ENCODE data around the gene SPATA17.
A peak's percentile ranks its signal among the peaks of the same experiment; 100 is the strongest.
"Not testable (repeated sequence)": the region's sequence is repeated elsewhere in the genome, so short reads cannot be mapped to it uniquely, and the experiment has no call there.

The SPATA17 gene, protein sequence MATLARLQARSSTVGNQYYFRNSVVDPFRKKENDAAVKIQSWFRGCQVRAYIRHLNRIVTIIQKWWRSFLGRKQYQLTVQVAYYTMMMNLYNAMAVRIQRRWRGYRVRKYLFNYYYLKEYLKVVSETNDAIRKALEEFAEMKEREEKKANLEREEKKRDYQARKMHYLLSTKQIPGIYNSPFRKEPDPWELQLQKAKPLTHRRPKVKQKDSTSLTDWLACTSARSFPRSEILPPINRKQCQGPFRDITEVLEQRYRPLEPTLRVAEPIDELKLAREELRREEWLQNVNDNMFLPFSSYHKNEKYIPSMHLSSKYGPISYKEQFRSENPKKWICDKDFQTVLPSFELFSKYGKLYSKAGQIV
- 0 to 0.21 (median 0.09) reads per million in 18 experiments for total RNA-seq

DNA sequence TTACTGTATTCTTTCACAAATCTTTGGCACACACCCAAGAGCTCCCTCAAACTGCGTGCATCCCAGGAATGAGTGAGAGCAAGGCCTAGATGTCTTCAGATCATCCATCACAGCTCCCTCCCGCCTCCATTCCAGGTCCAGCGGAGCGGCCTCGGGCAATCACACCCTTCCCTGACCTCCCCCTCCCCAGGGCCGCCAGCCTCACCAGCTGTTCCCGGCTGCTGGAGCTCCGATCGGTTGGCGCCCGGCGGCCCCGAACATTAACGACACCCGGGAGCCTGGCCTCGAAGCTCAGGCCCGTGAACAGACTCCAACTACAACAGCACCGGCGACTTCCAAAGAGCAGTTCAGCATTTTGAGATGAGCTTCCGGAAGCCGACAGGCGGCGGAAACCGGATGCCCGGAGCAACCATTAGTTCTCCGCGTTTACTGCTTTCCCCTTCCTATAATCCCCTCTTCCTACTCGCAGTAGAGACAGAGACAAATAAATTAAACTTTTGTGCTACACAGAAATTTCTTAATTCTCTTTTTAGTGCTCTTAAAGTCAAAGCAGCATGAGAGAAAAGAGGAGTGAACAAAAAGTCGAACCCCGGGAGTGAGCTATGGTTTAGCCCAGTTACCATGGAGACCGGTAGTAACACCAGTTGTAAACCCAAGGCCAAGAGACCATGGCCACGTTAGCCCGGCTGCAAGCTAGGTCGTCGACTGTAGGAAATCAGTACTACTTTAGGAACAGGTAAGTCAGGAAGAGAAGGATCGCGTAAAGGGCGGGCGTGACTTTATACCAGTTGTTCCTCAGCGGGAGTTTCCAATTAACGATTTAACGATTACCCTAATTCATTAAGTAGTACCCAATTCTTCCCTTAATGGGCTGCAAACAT, at the start of gene SPATA17, which contains the start of gene GPATCH2:
TSS of gene SPATA17 (plus strand) at position 634 of the 881 bp plus-strand sequence. CDS start at position 669, 35 bp downstream.
TSS of gene GPATCH2 (minus strand) at position 380 of the 881 bp plus-strand sequence. CDS start at position 261, 119 bp downstream.
- peak; percentile 83 to 89 for DNase-seq

DNA sequence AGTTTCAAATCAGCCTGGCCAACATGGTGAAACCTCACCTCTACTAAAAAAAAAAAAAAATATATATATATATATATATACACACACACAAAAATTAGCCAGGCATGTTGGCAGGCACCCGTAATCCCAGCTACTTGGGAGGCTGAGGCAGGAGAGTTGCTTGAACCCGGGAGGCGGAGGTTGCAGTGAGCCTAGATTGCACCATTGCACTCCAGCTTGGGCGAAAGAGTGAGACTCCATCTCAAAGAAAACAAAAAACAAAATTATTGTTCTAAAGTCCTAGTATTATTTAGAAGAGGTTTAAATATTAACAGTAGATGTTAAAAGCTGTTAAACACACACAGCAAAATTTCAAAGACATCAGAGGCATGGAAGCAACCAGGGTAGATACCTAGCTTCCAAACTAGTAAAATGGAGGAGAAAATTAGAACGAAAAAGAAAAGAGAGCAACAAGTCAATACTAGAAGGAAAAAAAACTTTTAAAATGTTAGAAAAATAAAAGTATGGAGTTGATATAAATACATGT, 46.8 kb upstream of the SPATA17 start:
- DNase-seq, result not testable (repeated sequence)

DNA sequence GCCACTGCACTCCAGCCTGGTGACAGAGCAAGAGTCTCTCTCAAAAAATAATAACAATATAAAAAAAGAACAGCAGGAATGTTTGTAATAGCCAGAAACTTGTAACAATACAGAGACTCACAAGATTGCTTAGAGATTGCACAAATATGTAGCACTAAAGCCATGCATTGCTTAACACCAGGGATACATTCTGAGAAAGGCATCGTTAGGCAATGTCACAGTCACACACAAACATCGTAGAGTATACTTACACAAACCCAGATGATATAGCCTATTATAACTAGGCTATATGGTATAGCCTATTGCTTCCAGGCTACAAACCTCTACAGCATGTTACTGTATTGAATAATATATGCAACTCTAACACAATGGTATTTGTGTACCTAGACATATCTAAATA, 45.6 kb upstream of the SPATA17 start:
- DNase-seq, result peak; percentile 43 to 68

DNA sequence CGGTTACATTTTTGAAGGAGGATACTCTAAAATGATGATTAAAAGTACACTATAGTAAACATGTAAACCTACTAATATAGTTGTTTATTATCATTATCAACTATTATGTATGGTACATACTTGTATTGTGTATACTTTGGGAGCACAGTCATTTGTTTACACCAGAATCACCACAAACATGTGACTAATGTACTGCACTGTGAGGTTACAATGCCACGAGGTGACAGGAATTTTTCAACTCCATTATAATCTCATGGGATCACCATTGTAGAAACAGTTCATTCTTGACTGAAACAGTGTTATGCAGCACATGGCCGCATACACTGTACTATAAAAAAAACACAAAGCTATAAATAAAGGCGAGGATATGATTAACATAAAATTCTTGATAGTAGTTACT, 44.6 kb upstream of the SPATA17 start:
- DNase-seq, result no peak

DNA sequence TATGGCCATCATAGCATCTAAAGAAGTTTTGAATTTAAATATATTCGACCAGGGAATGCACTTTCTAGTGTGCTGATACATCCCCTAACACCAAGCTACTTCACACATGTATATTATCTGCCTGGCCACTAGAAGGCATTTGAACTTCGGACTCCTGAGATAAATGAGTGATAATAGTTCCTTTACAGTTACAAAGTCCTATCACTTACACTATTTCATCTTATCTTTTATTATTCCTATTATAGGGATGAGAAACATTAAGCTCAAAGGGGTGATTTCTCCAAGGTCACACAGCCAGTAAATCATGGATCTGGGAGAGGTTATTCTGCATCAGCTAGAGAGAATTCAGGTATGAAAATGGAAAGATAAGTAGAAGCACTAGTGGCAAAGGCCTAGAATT, 40.5 kb upstream of the SPATA17 start:
- DNase-seq, result no peak

DNA sequence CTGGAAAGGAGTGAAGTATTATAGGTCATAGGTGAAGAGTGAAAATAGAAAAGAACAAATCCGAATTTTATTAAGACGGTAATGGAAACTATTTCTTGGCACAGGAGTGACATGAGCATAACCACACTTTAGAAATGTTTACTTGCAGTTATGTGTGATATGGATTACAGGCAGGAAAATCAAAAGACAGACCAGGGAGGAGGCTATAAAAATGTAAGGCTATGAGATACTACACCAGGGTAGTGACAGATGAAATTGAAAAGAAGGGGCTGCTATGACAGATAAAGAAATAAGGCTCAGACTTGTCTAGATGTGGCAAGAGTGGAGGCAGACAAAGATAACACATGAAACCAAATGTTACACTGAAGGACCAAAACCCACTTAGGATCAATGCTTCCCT, 32.0 kb upstream of the SPATA17 start:
- DNase-seq, result no peak

DNA sequence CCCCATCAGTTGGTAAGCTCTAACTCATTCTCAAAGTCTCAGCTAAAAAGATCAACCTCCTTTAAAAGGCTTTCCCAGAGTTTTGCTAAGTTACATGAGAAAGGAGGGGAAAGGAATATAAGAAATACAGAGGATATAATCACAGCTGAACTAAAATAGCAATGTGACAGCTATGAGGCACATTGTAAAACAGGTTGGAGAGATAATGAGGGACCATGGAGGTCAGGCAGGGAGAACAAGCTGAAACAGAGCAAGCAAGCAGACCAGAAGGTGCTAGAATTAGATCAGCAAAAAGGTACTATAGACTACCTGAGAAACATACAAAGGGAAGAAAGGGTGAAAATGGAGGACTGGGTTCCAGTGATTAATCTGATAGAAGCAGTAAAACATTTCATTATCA, 28.8 kb upstream of the SPATA17 start:
- no peak for DNase-seq

DNA sequence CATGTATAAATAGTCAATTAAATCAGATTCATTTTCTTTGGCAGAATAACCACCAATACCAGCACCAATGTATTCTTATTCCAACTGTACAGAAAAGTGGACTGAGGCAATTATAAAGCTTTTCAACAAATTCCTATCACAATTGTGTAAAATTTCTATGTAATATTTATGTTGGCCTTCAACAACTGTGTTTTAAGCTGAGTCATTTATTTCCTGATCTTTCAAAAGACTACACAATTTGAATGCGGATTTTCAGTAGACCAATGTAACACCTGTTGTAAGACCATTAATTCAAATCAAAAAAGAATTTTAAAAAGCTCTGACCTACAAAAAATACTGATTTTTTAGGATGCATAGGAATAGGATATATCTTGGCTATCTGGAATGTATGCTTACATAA, 25.8 kb upstream of the SPATA17 start:
- no peak for DNase-seq

DNA sequence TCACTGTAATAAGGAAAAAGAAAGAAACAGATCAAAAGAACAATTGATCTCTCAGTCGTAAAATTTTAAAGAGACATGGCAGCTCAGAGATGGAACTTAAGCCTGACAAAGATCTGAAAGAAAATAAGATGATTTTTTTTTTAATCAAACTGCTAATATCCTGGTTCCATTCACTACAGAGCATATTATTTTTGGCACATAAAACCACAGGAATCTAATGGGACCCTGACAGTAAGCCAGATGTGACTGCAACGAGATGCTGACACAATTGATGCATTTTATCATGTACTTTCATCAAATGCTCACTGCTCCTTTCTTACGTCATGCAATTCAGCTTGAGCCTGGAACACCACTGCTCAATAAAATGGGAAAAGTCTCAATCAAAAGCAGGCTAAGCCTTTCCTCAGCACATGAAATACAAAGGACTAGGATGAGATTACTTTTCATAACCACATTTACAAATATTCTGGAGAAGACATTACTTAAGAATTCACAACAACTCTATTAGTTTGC, 16.9 kb upstream of the SPATA17 start:
- DNase-seq, result no peak

DNA sequence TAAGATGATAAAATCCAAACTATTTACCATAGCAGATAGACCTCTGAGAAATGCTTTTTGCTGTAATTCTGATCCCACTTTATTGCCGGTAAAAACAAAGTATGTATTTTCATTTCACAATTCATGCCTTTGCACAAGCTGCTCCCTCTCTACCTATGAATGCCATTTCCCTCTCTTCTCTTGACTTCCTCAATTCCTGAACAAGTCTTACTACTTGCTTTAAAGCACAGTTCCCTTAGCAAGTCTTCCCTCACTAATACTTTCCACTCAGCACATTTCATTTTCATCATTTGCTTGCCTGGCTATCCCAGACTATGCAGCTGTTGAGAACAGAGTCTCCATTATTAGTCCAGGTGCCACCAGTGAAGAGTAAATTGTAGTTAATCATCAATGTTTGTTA, 14.0 kb upstream of the SPATA17 start:
- peak; percentile 6 to 24 for DNase-seq

DNA sequence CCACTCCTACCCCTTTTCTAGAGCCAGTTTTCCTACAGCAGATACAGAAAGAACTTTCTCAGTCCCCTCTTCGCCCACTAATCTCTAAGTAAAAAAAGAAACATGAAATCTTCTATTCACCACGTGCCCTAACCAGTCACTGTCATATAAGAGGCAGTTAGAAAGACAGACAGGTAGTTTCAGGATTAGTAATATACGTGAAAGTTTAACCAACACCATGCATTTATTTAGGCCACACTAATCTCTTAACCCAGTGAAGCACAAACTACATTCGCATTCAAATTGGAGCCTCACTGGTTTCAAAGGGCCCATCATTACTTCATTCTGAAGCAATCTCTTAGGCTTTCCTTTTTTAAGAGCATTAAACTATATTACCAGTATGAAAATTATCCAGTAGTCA, 10.3 kb upstream of the SPATA17 start:
- DNase-seq, result no peak

DNA sequence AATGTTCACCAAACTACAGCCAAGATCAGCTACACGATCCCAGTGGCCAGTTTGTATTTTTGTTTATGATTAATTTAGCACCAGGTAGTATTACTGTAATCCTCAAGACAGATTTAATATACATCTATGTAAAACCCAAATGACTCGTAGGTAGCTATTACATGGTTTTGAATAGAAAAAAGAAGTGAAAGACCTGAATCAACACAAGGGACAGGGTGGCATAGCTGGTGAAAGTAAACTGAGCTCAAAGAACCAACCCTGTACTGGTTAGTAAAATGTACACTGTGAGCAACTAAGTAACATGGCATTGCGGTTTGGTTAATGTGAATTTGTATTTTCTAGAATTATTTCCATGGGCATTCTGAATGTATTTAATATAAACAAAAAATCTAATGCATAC, 9.1 kb upstream of the SPATA17 start:
- no peak for DNase-seq

DNA sequence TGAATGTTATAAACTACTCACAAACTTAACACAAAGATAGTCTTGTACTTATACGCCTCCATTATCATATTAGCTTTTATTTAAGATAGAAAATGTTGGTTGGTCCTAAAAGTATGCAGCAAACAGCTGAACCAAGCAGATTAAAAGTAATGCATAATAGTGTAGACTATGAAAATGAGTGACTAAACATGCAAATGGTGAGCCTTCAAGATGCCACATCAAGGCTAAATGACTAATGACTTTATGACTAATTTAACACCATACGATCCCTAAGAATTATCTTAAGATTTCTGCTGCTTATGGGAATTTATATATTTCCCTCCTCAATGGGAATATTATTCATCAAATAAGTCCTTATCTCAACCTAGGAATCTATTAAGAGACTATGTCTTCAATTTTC, 4.8 kb upstream of the SPATA17 start:
- DNase-seq, result no peak

DNA sequence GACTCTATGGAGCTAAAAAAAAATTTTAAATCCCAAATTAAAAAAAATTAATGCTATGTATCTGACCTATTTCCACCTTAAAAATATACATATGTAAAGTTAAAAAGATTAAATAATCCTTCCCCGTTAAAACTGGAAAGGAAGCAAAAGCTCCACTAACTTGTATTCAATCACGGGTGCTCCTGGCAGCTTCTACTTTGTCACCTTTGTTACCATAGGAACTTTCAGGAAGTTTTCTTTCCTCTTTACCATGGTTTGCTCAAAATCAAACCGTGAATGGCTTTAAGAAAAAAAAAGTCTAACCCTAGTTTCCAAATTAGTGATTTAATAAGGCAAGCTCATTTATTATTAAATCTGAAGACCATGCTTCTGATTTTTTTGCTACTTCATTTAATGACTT, 3.7 kb upstream of the SPATA17 start:
- no peak for DNase-seq

DNA sequence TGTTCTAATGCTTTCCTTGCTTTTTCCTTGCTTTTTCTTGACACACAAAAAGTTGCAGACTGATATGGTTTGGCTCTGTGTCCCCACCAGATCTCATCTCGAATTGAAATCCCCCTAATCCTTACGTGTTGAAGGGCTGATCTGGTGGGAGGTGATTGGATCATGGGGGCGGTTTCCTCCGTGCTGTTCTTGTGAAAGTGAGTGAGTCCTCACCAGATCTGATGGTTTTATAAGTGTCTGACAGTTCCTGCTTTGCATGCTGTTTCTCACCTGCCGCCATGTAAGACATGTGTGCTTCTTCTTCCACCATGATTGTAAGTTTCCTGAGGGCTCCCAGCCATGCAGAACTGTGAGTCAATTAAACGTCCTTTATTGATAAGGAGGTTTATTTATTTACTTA, 11.3 kb downstream of the SPATA17 start:
- DNase-seq, result no peak

DNA sequence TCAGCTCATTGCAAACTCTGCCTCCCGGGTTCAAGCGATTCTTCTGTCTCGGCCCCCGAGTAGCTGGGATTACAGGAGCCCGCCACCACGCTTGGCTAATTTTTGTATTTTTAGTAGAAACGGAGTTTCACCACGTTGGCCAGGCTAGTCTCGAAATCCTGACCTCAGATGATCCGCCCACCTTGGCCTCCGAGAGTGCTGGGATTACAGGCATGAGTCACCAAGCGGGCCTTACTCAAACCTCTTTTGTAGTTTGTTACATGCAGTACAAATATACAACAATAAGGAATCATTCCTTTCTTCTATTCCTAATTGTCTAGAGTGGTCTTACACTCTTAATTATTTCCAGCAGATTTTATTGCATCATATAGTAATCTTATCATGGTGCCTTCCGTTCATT, 16.6 kb downstream of the SPATA17 start:
- no peak for DNase-seq

DNA sequence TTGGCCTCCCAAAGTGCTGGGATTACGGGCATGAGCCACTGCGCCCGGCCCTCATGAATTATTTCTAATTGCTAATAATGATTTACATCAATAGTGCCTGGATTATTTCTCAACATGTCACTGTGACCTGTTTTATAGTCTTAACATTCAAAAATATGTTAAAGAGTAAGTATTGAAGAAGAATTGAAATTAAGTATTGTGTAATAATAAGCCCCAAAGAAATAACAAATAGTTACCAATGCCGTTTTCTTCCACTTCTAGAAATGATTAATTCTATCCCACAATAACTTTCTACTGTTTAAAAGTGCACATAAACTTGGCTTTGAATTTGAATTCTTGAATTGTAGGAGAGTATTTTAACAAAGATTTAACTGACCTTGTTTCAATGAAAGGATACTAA, 19.5 kb downstream of the SPATA17 start:
- no peak for DNase-seq

DNA sequence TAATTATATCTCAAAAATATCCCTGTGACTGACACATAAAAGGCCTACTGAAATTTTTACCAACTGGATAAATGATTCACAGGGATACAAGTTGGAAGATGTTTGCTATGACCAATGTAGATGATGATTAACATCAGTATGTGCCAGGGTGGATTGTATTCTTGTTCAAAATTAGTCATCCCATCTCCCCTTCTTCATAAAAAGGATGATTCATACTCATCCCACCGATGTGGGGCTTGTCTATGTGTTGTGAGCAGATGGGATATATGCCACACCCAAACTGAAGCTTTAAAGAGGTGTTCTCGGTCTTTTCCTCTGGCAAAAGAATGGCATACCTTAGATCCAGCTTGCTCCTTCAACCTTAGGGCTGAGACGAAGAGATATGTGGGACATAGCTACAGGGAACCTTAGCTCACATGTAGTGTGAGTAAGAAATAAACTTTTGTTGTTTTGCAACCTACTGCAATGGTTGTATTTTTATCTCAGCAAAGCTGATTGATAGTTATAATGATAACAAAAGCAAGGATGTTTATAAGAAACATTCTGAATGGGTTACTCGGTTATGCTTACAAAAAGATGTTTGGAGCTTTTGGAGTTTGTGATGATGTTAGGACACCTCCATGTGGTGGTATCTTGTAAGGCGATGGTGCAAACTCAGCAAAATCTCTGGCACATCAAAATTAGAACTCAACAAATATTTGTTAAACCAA, 29.4 kb downstream of the SPATA17 start:
- no peak for DNase-seq

DNA sequence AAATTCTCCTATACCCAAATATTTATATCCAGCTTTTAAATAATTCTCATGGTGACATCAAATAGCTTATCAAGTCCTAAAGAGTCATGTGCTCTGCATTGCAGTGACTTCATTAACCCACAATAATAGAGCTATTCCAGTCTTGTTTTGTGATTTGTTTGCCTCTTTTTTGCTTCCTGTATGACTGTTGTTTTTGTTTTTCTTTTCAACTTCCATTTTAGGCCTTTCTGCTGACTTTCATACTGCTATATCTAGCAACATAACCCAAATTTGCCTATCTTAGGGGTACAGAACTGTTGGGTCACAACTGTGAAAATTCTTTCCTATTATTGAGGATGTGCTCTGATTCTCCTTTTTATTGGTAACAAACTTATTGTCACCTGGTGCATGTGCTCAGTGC, 30.3 kb downstream of the SPATA17 start:
- no peak for DNase-seq

DNA sequence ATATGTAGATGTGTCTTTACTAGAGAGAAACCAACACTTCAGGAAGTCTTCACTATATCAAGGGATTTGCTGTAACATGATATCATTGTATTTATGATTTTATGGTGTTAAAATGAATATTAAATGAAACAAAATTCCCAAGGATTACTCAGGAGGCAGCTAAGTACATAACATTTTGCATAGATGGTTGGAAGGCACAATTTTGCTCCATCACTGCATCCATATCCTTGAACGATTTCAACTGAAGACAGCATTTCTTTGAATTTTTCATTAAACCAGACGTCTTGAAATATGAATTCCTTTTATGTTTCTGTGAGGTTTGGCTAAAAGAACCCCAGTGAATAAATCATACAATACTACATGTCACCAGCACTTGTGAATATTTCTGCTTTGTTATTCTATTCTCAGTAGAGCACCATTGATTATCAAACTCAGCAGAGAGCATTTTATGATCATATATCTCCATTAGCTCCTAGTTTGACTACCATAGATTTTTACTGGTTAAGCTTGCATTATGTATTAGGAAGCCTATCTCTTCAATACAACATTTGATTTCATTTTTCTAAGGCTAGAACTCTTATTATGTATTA, 37.3 kb downstream of the SPATA17 start:
- DNase-seq, result no peak

DNA sequence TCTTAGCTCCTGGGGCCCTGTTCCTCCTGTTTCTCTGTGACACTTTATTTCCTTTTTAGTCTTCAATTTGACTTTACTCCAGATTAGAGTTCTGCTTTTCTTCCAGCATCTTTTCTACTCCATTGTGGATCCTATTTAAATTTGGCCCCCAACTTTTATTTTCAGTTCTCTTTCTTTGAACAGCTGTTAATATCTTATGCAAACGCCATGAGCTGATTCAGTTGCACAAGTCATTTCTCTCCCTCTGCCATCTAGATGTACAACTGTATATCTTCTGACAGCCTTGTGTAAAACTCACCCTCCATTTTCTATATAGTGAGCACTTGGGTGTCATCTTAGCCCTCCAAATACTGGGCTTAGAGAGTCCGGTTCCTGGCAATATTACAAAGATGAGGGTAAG, 42.2 kb downstream of the SPATA17 start:
- peak; percentile 32 to 84 for DNase-seq
